CD14-positive monocyte (primary cell): Measurements from ENCODE around the gene PNMA8B. TPM values are rescaled to one million over a fixed set of nuclear protein-coding genes. Genes with fewer than 3 reads are reported as not detected.

Experiments
- DNase-seq, 3 donors: peaks; one replicate each; pipeline ENCODE4 v3.0.0-alpha.2; 2011 to 2022
- H2AFZ ChIP-seq: 2 replicates; pipeline ENCODE4 v1.6.0; 2012; ENCODE audit warnings: mild to moderate bottlenecking, low read depth, low read length, inconsistent platforms; ENCODE audit not compliant: insufficient read depth, poor library complexity, severe bottlenecking
- H3K27ac ChIP-seq, 2 donors: 1 replicate in 1 of 2; 2 replicates in 1 of 2; pipeline ENCODE4 v1.5.1; 2012 to 2013; ENCODE audit warnings: low read length in 2 of 2, control low read depth in 1 of 2, inconsistent platforms in 1 of 2, low read depth in 1 of 2, mild to moderate bottlenecking in 1 of 2
- H3K27me3 ChIP-seq, 2 donors: one replicate each; pipeline versions ENCODE4 v1.6.0 to v1.6.1; 2011 to 2013; ENCODE audit warnings: low read length in 2 of 2; ENCODE audit not compliant: control insufficient read depth in 2 of 2, insufficient read depth in 2 of 2
- H3K36me3 ChIP-seq, 2 donors: replicated peaks in 1 of 2; 1 replicate in 1 of 2; 2 replicates in 1 of 2; pipeline versions ENCODE4 v1.5.1 to v1.6.1; 2012 to 2013; ENCODE audit warnings: low read length in 2 of 2, control low read depth in 1 of 2, inconsistent platforms in 1 of 2, mild to moderate bottlenecking in 1 of 2; ENCODE audit not compliant: insufficient read depth in 2 of 2, control insufficient read depth in 1 of 2
- H3K4me1 ChIP-seq, 2 donors: 1 replicate in 1 of 2; 2 replicates in 1 of 2; pipeline versions ENCODE4 v1.5.1 to v1.6.1; 2012 to 2013; ENCODE audit warnings: low read length in 2 of 2, control low read depth in 1 of 2, inconsistent platforms in 1 of 2, mild to moderate bottlenecking in 1 of 2, moderate library complexity in 1 of 2; ENCODE audit not compliant: insufficient read depth in 2 of 2, control insufficient read depth in 1 of 2
- H3K4me2 ChIP-seq: replicated peaks from 2 replicates; pipeline ENCODE3; 2012; ENCODE audit warnings: low read length, moderate library complexity, mild to moderate bottlenecking; ENCODE audit not compliant: poor library complexity, severe bottlenecking; ENCODE audit errors: extremely low read depth
- H3K4me3 ChIP-seq, 3 experiments: fragments of 200-600 bp in 1 of 3; sonication (generic) in 1 of 3; replicated peaks in 1 of 3; 1 replicate in 2 of 3; 2 replicates in 1 of 3; pipeline ENCODE4 v1.5.1; 2011 to 2013; ENCODE audit warnings: low read length in 3 of 3, mild to moderate bottlenecking in 3 of 3, control low read depth in 2 of 3, low read depth in 2 of 3, inconsistent platforms in 1 of 3, moderate library complexity in 1 of 3
- H3K79me2 ChIP-seq: 2 replicates; pipeline ENCODE4 v1.6.0; 2012; ENCODE audit warnings: mild to moderate bottlenecking, control low read depth, inconsistent platforms, low read length, moderate library complexity; ENCODE audit not compliant: insufficient read depth
- H3K9ac ChIP-seq: 2 replicates; pipeline ENCODE4 v1.6.0; 2017; ENCODE audit warnings: low read length, mild to moderate bottlenecking; ENCODE audit not compliant: insufficient read depth, poor library complexity, severe bottlenecking
- H3K9me3 ChIP-seq, 2 donors: replicated peaks in 1 of 2; 1 replicate in 1 of 2; 2 replicates in 1 of 2; pipeline versions ENCODE4 v1.5.1 to v1.6.1; 2012 to 2013; ENCODE audit warnings: low read length in 2 of 2, control low read depth in 1 of 2; ENCODE audit not compliant: control insufficient read depth in 1 of 2, insufficient read depth in 1 of 2
- H4K20me1 ChIP-seq: 2 replicates; pipeline ENCODE4 v1.6.0; 2012; ENCODE audit warnings: mild to moderate bottlenecking, low read length, control low read depth, moderate library complexity; ENCODE audit not compliant: insufficient read depth
- H3K27ac Mint-ChIP-seq, 7 donors: one replicate each; pipeline ENCODE4 v1.8.0; 2020; ENCODE audit warnings: mild to moderate bottlenecking in 7 of 7, mixed read lengths in 7 of 7, moderate library complexity in 6 of 7, inconsistent platforms in 2 of 7
- H3K27me3 Mint-ChIP-seq, 3 donors: one replicate each; pipeline ENCODE4 v1.8.0; 2021 to 2022; ENCODE audit warnings: low read depth in 3 of 3, mild to moderate bottlenecking in 3 of 3, mixed read lengths in 3 of 3, moderate library complexity in 3 of 3, inconsistent platforms in 1 of 3
- H3K36me3 Mint-ChIP-seq, 2 donors: one replicate each; pipeline ENCODE4 v1.8.0; 2020; ENCODE audit warnings: mixed read lengths in 2 of 2, inconsistent platforms in 1 of 2, mild to moderate bottlenecking in 1 of 2
- H3K4me1 Mint-ChIP-seq: one replicate; pipeline ENCODE4 v1.8.0; 2020; ENCODE audit warnings: mild to moderate bottlenecking, mixed read lengths
- H3K4me3 Mint-ChIP-seq, 2 donors: one replicate each; pipeline ENCODE4 v1.8.0; 2020; ENCODE audit warnings: mild to moderate bottlenecking in 2 of 2, mixed read lengths in 2 of 2, moderate library complexity in 1 of 2
- H3K9me3 Mint-ChIP-seq, 7 donors: one replicate each; pipeline ENCODE4 v1.8.0; 2020 to 2022; ENCODE audit warnings: mixed read lengths in 7 of 7, mild to moderate bottlenecking in 6 of 7, moderate library complexity in 6 of 7, inconsistent platforms in 2 of 7
- WGBS: methylation state at CpG from one replicate; pipeline ENCODE4 v1.1.5; 2013; ENCODE audit warnings: missing lambda C conversion rate; ENCODE audit not compliant: insufficient coverage; 5-methylcytosine and 5-hydroxymethylcytosine counted together
- intact Hi-C, 2 donors: fragments of 100-400 bp; cut with micrococcal nuclease; formaldehyde crosslinking; loops; one replicate each; pipeline versions ENCODE4 v1.15.0 to v1.15.1; 2023
- polyA plus RNA-seq, 3 donors: library from polyadenylated mRNA; depleted of rRNA in 1 of 3; unstranded in 2 of 3; stranded (reverse) in 1 of 3; fragments of 300-500 nt in 2 of 3; fragments of >200 nt in 1 of 3; fragmentation: Illumina TruSeq in 2 of 3; gene quantifications; 1 replicate in 2 of 3; 2 replicates in 1 of 3; pipeline ENCODE4 v1.2.3, GENCODE V29; 2012 to 2021
- TF ChIP-seq, protein P1 (sequence below): fragments of 200-600 bp; IDR thresholded peaks from one replicate; pipeline ENCODE4 v1.8.0; 2022; ENCODE audit warnings: antibody characterized with exemption, mild to moderate bottlenecking

Gene PNMA8B
- polyA plus RNA-seq, 3 donors, result 0.07 to 0.16 TPM; not detected in 1

DNA sequence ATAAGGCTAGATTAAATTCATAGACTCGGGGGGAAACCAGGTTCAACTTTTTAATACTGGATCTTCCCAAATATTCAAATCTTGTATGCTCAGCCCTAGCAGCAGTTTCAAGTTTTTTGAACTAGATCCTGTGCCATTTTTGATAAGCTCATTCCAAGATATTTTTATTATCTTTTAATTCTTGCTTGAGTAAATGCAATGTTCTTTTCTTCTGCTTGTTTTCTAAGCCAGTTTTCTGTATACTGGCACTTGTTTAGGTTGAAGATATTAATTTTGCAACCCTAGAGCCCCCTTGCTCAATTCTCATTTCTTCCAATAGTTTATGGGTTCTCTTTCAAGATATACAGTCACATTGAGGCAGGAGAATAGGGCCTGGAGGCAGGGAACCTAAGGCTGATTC lies 53.8 kb downstream of the PNMA8B start:
- Histone ChIP-seq H3K27me3 (no peaks in the 10 kb centered on the region), H3K36me3 (no peaks in the 10 kb centered on the region), H3K79me2 (no peaks in the 10 kb centered on the region), H3K9ac (no peak overlapping the region), H4K20me1 (no peaks in the 10 kb centered on the region), H3K9me3 (no peaks in the 10 kb centered on the region), H2AFZ (no peak overlapping the region), H3K4me3 (no peak overlapping the region), H3K4me2 (no peak overlapping the region), H3K27ac (no peak overlapping the region), H3K4me1 (no peaks in the 10 kb centered on the region)
- TF ChIP-seq, protein P1, sequence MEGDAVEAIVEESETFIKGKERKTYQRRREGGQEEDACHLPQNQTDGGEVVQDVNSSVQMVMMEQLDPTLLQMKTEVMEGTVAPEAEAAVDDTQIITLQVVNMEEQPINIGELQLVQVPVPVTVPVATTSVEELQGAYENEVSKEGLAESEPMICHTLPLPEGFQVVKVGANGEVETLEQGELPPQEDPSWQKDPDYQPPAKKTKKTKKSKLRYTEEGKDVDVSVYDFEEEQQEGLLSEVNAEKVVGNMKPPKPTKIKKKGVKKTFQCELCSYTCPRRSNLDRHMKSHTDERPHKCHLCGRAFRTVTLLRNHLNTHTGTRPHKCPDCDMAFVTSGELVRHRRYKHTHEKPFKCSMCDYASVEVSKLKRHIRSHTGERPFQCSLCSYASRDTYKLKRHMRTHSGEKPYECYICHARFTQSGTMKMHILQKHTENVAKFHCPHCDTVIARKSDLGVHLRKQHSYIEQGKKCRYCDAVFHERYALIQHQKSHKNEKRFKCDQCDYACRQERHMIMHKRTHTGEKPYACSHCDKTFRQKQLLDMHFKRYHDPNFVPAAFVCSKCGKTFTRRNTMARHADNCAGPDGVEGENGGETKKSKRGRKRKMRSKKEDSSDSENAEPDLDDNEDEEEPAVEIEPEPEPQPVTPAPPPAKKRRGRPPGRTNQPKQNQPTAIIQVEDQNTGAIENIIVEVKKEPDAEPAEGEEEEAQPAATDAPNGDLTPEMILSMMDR, result no peak
- H3K36me3 Mint-ChIP-seq, result no peaks in the 10 kb centered on the region
- DNase-seq, result no peak
- H3K27me3 Mint-ChIP-seq, result peaks cover 2 to 6% (median 6%) of the 10 kb centered on the region in 3 donors
- H3K4me1 Mint-ChIP-seq, result peaks cover 2% of the 10 kb centered on the region
- WGBS, result no CpG with 5 or more reads among the region's 1 CpG
- peaks cover 0 to 2% (median 0%) of the 10 kb centered on the region in 7 donors for H3K9me3 Mint-ChIP-seq
- H3K4me3 Mint-ChIP-seq, result no peak overlapping the region
- intact Hi-C loops, result no loop called here
- no peak overlapping the region for H3K27ac Mint-ChIP-seq

Other genes starting within 250 kb of the PNMA8B start
- gene HIF3A, start 198.8 kb downstream of the PNMA8B start, polyA plus RNA-seq, result not detected
- gene PPP5C, start 148.8 kb downstream of the PNMA8B start, polyA plus RNA-seq, result 10 to 100 TPM in 2 of 3 donors, 1 to 10 TPM in 1; 9.9 to 76.3 (median 12.6) TPM
- gene CCDC8, start 82.3 kb downstream of the PNMA8B start, polyA plus RNA-seq, result not detected
- not detected for gene PNMA8C, start 66.9 kb downstream of the PNMA8B start, polyA plus RNA-seq
- not detected for gene PNMA8A, start 24.3 kb downstream of the PNMA8B start, polyA plus RNA-seq
- 100 to 1,000 TPM; 165 to 240 (median 177) TPM for gene CALM3, start 105.5 kb upstream of the PNMA8B start, polyA plus RNA-seq
- 10 to 100 TPM; 12.8 to 51.2 (median 14.1) TPM for gene PTGIR, start 129.2 kb upstream of the PNMA8B start, polyA plus RNA-seq
- gene GNG8, start 140.3 kb upstream of the PNMA8B start, polyA plus RNA-seq, result not detected
- gene DACT3, start 165.3 kb upstream of the PNMA8B start, polyA plus RNA-seq, result under 1 TPM; 0.05 to 0.23 (median 0.09) TPM
- gene PRKD2, start 221.2 kb upstream of the PNMA8B start, polyA plus RNA-seq, result 10 to 100 TPM in 1 of 3 donors, 1 to 10 TPM in 2; 6.5 to 46.9 (median 8.1) TPM